ENCODE results near the gene LSM14B. TPM values are rescaled to one million over a fixed set of nuclear protein-coding genes. Genes with fewer than 3 reads are reported as not detected.
A peak's percentile ranks its signal among the peaks of the same experiment; 100 is the strongest.

LSM14B gene
- total RNA-seq, 6 experiments from 2014 or later: 9.5 to 19.8 (median 14.2) TPM

GRCh38 chr20:62176866-62177265 is 54.6 kb downstream of the LSM14B start:
- TF ChIP-seq POLR2A (IDR thresholded peaks at IDR 0.05) (no peak), CTCF (IDR thresholded peaks at IDR 0.05) (no peak)
- ATAC-seq: no peak
- peaks cover 0 to 25% (median 2%) of the 10 kb centered on the region in 4 donors for H3K36me3 ChIP-seq
- no peak overlapping the region for H3K4me3 ChIP-seq
- DNase-seq: peak in 2 of 3 donors; percentile 30 to 58
- intact Hi-C loops (cut with DNase I): no loop called here
- H3K4me1 ChIP-seq: peaks cover 0 to 34% (median 2%) of the 10 kb centered on the region in 4 donors
- H3K27ac ChIP-seq: peak overlapping the region; percentile 95 to 99 (median 97)
- 49% methylated on average over 8 of the region's 15 CpGs for WGBS (ENCODE audit: insufficient coverage, low coverage, low lambda C conversion rate, missing lambda C conversion rate)
- no peaks in the 10 kb centered on the region for H3K27me3 ChIP-seq
- no peaks in the 10 kb centered on the region for H3K9me3 ChIP-seq

GRCh38 chr20:62177307-62177706 is 55.0 kb downstream of the LSM14B start:
- peaks cover 0 to 23% (median 2%) of the 10 kb centered on the region in 4 donors for H3K36me3 ChIP-seq
- DNase-seq (peak; percentile 69 to 81 (median 75)), ATAC-seq (peak; percentile 41 to 60 (median 52))
- peaks cover 0 to 36% (median 2%) of the 10 kb centered on the region in 4 donors for H3K4me1 ChIP-seq
- 21% methylated on average over 2 of the region's 9 CpGs for WGBS (ENCODE audit: insufficient coverage, low coverage, low lambda C conversion rate, missing lambda C conversion rate)
- intact Hi-C loops (cut with DNase I): no loop called here
- no peaks in the 10 kb centered on the region for H3K27me3 ChIP-seq
- no peak overlapping the region for H3K4me3 ChIP-seq
- no peak for TF ChIP-seq CTCF (IDR thresholded peaks at IDR 0.05)
- peak; percentile 87 for TF ChIP-seq POLR2A (IDR thresholded peaks at IDR 0.05)
- H3K27ac ChIP-seq: peak overlapping the region; percentile 95 to 99 (median 97)
- no peaks in the 10 kb centered on the region for H3K9me3 ChIP-seq

GRCh38 chr20:62178316-62179161 is 56.3 kb downstream of the LSM14B start:
- ATAC-seq (peak; percentile 70 to 84 (median 78)), DNase-seq (peak; percentile 87 to 97 (median 96))
- Histone ChIP-seq H3K27me3 (no peaks in the 10 kb centered on the region), H3K9me3 (no peaks in the 10 kb centered on the region), H3K4me1 (peaks cover 0 to 37% (median 3%) of the 10 kb centered on the region in 4 donors), H3K36me3 (peaks cover 0 to 17% (median 2%) of the 10 kb centered on the region in 4 donors), H3K4me3 (peak overlapping the region in 2 of 3 donors; percentile 28 to 35), H3K27ac (peak overlapping the region; percentile 95 to 99 (median 97))
- WGBS (ENCODE audit: insufficient coverage, low coverage, low lambda C conversion rate, missing lambda C conversion rate): 33% methylated on average over 12 of the region's 19 CpGs
- intact Hi-C loops (cut with DNase I): no loop called here
- TF ChIP-seq CTCF (IDR thresholded peaks at IDR 0.05): no peak
- TF ChIP-seq POLR2A (IDR thresholded peaks at IDR 0.05): peak; percentile 88

GRCh38 chr20:62179162-62179504 is 56.9 kb downstream of the LSM14B start:
- peaks cover 0 to 14% (median 2%) of the 10 kb centered on the region in 4 donors for H3K36me3 ChIP-seq

More at GRCh38 chr20:62179162-62179504, 56.9 kb downstream of the LSM14B start:
- H3K4me1 ChIP-seq: peaks cover 0 to 43% (median 6%) of the 10 kb centered on the region in 4 donors
- peak overlapping the region; percentile 95 to 99 (median 97) for H3K27ac ChIP-seq
- H3K4me3 ChIP-seq: peak overlapping the region in 2 of 3 donors; percentile 28 to 35
- ATAC-seq (peak; percentile 19 to 36 (median 30)), DNase-seq (no peak)
- intact Hi-C loops (cut with DNase I): no loop called here
- no peaks in the 10 kb centered on the region for H3K9me3 ChIP-seq
- H3K27me3 ChIP-seq: no peaks in the 10 kb centered on the region
- whole genome bisulfite sequencing (ENCODE audit: insufficient coverage, low coverage, low lambda C conversion rate, missing lambda C conversion rate): 28% methylated on average over 13 of the region's 14 CpGs
- peak; percentile 49 for TF ChIP-seq POLR2A (IDR thresholded peaks at IDR 0.05)
- no peak for TF ChIP-seq CTCF (IDR thresholded peaks at IDR 0.05)

Measured in right lobe of liver (tissue), 6 donors.